Hepatocyte (in vitro differentiated cells): Measurements from ENCODE around the gene GRK4.

Experiments used
- CTCF ChIP-seq: fragments of 200-600 bp; sonication (generic); IDR thresholded peaks from 2 replicates; pipeline ENCODE4 v1.5.1; 2016; ENCODE audit warnings: antibody characterized with exemption, mild to moderate bottlenecking; ENCODE audit not compliant: poor library complexity
- EZH2 ChIP-seq: fragments of 200-600 bp; sonication (generic); IDR thresholded peaks from 2 replicates; pipeline ENCODE4 v1.6.1; 2016; ENCODE audit warnings: antibody characterized with exemption, mild to moderate bottlenecking, borderline replicate concordance
- EZH2phosphoT487 ChIP-seq: fragments of 200-600 bp; sonication (generic); IDR thresholded peaks from one replicate; pipeline ENCODE4 v1.6.1; 2018; ENCODE audit warnings: antibody characterized with exemption, mild to moderate bottlenecking, low read depth, moderate library complexity; ENCODE audit not compliant: unreplicated experiment, severe bottlenecking

GRCh38 chr4:2931512-2932301 is 31.7 kb upstream of the GRK4 start:
- TF ChIP-seq CTCF (no peak), EZH2 (no peak), EZH2phosphoT487 (no peak)
